Frontal cortex (tissue), 4 donors: Measurements from ENCODE around the gene C17orf50. TPM values are rescaled to one million over a fixed set of nuclear protein-coding genes. Genes with fewer than 3 reads are reported as not detected.
A peak's percentile ranks its signal among the peaks of the same experiment; 100 is the strongest.

ENCODE experiments used
- DNase-seq, 2 donors: peaks; one replicate each; pipeline ENCODE4 v3.0.0; 2012; ENCODE audit warnings: low spot score in 2 of 2
- FAIRE-seq: peaks from 2 replicates; lab custom pipeline; 2012; peaks lifted over from hg19 to GRCh38; lab: Jason Lieb, UNC
- total RNA-seq: library from RNA; depleted of rRNA; stranded (reverse); fragments of >200 nt; gene quantifications from one replicate; pipeline ENCODE4 v1.2.3, GENCODE V29; 2014
- donor health status: control.
- donor health status: control.
- donor health status: control.

C17orf50 gene
- total RNA-seq, 1 donor from 2014 or later, result 0.41 TPM

GRCh38 chr17:35775039-35775438 is 14.4 kb downstream of the C17orf50 start:
- no peak for DNase-seq
- FAIRE-seq, result no peak

- FAIRE-seq, result no peak
- no peak for DNase-seq
Observed at GRCh38 chr17:35775583-35775982, 14.9 kb downstream of the C17orf50 start.

DNA sequence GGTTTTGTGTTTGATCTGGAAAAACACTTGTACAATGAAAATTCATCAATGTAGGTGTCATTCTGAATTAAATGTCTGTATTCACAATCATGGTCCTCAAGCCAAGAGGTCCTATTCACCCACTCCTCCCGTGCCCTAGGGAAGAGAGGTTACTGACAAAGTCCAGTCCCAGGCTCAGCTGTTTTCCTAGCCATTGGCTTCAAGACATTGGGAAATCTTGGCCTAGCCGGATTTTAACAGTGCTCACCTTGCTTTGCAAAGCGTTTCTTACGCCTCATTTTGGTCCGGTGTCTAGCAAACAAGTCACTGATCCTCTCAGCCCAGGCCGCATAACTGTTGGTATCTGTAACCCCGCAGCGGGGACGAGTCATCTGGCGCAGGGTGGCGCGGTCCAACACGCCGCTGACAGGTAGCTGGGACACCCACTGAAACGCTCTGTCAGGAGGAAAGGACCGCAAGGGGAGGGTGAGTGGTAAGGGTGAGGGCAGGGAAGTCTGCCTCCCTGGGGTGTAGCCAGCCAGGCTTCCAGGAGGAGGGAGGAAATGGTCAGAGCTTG is 18.0 kb downstream of the C17orf50 start:
- DNase-seq, result no peak
- FAIRE-seq, result no peak

DNA sequence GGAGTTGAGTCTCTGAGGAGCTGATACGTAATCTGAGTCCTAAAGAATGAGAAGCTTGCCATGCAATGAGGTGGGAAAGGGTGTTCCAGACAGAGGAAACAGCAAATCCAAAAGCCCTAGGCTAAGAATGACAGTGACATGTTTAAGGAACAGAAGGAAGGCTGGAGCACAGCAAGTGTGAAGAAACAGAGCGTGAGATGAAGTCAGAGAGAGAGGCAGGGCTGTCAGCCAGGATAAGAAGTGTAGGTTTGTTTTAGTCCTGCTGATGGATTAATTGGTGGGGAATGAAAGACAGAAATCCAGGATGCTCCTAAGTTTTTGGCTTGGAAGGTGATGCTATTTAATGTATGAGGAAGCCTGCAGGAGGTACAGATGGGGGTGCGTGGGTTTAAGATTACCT is 20.3 kb downstream of the C17orf50 start:
- FAIRE-seq, result no peak
- no peak for DNase-seq

DNA sequence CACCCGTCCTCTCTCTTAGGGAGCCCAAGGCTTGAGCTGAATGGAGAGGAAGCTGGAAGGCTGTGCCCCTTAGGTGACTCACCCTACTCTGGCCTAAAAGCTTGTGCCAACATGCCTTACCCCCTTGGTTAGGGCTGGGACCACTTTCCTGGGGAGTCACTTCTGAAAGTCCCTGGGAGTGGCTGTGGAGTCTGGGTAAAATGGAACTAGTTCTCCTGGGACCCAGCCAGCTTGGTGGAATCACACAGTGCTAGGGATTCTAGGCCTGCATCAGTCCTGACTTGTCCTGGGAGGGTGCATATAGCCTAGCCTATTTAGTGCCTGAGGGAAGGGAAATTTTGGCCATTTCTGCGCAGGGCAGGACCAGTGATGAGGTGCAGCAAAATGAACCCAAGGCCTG is 24.2 kb downstream of the C17orf50 start:
- FAIRE-seq, result no peak
- DNase-seq, result no peak

DNA sequence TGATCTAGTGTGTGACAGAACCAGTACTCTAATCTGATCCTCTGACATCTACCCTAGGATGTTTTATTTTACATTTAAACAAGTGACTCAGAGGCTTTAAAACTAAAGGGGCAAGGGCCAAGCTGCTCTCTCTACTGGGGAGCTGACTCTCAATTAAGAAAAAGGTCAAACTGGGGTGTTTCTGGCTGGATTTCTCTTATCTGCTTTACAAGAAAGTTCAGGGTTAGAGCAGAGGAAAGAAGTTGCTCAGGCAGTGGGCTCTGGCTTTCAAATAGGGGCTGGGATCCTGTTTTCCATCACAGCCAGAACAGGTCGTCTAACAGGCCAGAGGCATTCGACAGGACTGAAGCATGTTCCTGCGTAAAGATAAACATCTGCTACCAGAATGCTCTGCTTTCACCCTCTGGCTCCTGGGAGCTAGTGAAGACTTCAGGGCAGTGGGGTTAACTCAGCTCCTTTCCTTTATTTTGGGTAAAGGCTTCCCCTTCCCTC is 26.3 kb downstream of the C17orf50 start:
- no peak for FAIRE-seq
- DNase-seq, result no peak

DNA sequence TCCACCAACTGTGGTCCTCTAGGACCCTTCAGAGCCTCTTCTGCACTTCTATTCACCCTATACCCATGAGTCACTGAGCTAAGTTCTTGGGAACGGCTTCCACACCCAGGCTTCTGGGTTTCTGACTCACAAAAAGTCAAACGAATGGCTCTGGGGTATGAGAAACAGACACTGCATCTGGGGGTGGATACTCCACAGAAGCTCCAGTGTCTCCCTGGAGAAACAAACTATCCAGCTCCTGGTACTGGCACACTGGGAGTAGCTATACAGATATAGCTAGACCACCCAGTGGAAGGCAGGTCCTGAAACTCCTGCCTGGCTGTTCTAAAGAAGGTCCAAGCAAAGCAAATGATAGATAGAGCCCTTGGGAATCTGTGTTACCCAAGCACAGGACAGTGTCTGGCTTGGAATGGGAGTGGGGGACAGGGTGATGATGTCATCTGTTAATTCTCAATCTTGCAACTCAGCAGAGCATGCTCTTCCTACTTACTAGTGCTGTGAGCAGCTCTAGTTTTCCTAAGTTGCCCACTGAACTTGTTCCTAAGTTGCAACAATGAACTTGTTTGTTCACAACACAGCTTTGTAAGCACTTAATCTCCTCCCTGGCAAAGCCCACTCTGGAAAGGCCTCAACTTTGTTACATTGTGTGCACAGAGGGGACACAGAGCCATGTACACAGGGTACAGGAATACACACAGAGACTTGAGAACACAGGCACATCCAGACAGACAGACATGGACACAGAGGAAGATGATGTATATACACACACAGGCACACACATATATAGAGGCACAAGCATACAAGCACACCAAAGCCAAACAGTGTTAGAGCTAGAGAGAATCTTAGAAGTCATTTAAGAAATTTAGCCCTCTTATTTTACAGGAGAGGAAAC is 28.0 kb downstream of the C17orf50 start:
- DNase-seq, result no peak
- no peak for FAIRE-seq

- DNase-seq (no peak), FAIRE-seq (no peak)
Observed at GRCh38 chr17:35790841-35791240, 30.2 kb downstream of the C17orf50 start.

GRCh38 chr17:35791681-35792350 is 31.1 kb downstream of the C17orf50 start:
- FAIRE-seq, result no peak
- DNase-seq, result no peak

- DNase-seq (no peak), FAIRE-seq (no peak)
Observed at GRCh38 chr17:35793257-35793656, 32.6 kb downstream of the C17orf50 start.

DNA sequence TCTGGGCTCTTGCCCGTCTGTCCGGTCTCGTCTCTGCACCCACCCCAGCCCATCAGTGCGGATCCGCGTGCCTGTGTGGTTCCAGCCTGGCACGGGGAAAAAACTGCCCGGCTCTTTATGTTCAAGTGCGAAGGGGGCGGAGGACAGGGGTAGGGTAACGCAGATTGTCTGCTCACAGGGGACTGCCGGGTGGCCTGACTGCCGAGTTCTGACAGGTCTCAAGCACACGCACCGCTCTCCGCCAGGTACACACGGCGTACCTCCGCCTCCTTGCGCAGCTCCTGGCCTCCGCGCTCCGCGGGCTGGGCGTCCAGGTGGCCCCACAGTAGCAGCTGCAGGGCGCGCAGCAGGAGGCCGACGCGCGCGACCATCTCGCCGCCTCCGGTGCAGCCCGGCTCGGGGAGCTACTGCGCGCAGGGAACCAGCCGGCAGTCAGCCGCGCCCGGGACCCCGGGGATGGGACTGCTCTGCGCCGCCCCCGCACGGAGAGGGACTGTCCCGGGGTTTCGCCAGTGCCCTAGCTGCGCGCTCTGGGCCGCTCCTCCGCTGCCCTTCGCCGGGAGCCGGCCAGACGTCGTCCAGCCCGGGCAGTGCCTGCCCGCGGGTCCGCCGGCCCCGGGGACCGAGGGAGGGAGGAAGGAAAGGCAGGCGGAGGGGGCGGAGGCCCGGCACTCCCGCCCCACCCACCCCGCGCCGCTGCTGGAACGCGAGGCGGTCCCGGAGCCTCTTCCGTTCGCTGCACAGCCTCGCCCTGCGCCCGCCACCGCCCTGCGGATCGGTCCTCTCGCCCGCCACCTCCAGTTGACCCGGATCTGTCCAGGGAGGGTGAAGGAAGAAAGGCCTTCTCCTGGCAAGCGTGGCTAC is 34.6 kb downstream of the C17orf50 start, which contains the start of gene MMP28:
Gene MMP28 (minus strand): TSS at position 635 of the 864 bp plus-strand sequence. CDS start 264 bp downstream, at position 371.
- FAIRE-seq, result no peak

GRCh38 chr17:35795871-35796265 is 35.2 kb downstream of the C17orf50 start:
- DNase-seq, result no peak
- FAIRE-seq, result no peak

More for the DNA sequence above, 34.6 kb downstream of the C17orf50 start, which contains the start of gene MMP28:
- peak in 1 of 2 donors; percentile 61 for DNase-seq

GRCh38 chr17:35796942-35797341 is 36.3 kb downstream of the C17orf50 start:
- FAIRE-seq (no peak), DNase-seq (no peak)

DNA sequence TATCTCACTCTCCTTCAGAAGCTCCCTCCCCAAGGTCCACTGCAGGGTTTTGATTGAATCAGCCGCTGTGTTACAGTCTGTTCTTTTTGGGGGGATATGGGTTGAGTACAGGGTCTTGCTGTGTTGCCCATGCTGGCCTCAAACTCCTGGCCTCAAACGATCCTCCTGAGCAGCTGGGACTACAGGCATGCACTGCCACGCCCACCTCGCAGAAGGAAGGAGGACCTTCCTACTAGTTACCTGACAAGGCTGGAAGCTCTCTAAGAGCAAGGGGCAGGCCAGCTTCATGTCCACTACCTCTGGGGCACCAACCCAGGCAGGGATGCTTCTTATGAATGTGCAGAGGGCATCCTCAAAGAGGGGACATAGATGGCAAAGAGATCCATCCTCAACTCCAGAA is 36.7 kb downstream of the C17orf50 start:
- FAIRE-seq, result no peak
- no peak for DNase-seq

DNA sequence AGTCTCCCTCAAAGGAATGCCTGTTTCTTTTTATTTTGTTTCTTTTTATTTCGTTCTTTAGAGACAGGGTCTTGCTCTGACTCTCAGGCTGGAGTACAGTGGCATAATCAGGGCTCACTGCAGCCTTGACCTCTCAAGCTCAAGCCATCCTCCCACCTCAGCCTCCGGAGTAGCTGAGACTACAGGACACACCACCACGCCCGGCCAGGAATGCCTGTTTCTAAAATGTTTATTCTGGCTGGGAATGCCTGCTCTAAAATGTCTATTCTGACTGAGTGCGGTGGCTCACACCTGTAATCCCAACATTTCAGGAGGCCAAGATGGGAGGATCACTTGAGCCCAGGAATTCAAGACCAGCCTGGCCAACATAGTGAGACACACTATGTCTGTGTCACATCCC is 37.2 kb downstream of the C17orf50 start:
- DNase-seq (no peak), FAIRE-seq (no peak)

- DNase-seq (peak; percentile 50 to 54), FAIRE-seq (no peak)
Observed at GRCh38 chr17:35799942-35800341, 39.3 kb downstream of the C17orf50 start.

GRCh38 chr17:35801583-35802224 is 41.0 kb downstream of the C17orf50 start:
- DNase-seq (no peak), FAIRE-seq (no peak)

- FAIRE-seq (no peak), DNase-seq (peak; percentile 69 to 87)
Observed at GRCh38 chr17:35804658-35805192, 44.0 kb downstream of the C17orf50 start.
